Measurements from ENCODE around the gene RIGI. TPM values are rescaled to one million over a fixed set of nuclear protein-coding genes. Genes with fewer than 3 reads are reported as not detected.
A peak's percentile ranks its signal among the peaks of the same experiment; 100 is the strongest.

The RIGI gene
- total and polyA plus RNA-seq, 2 of the 13 experiments (the other 11 are each of a cell fraction or from before 2014, with no cell fraction given), result 3.0 to 8.2 TPM

DNA sequence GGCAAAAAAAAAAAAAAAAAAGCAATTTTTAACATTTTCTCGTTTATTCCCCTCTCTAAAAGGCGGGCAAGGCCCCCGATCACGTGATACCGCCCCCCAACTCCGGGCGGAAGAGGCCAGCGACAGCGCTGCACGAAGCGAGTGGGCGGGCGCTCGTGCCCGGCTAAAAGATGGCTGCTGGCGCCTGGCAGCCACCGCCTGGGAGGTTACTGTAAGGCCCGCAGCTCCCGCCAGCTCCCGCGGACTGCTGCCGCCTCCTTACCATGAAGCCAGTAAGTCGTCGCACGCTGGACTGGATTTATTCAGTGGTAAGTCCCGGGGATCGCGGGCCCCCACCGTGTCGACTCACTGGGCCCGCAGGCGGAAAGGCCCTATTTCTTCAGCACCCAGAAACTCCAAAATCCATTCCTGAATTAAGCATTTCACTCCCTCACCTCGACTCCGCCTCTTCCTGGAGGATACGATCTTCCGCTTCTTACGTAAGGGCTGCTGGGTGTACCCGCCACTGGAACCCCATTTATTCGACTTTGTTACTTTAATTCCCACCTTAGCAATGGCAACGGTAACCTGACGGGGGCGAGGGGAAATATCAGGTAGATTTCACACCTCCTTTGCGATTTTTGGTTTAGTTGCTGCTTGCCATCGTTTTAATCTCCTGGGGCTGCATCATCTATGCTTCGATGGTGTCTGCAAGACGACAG, 26.3 kb upstream of the RIGI start, which contains the start of the genes SMIM27 and TOPORS (continued):
- TF ChIP-seq ZFP82 (CRISPR knock-in tag; IDR thresholded peaks at IDR 0.05; ENCODE audit: borderline replicate concordance) (peak; percentile 91; the same call in 1 of the 2 replicates), ZNF761 (CRISPR knock-in tag; conservative IDR thresholded peaks at IDR 0.05) (peak; percentile 88), ZNF746 (CRISPR knock-in tag; IDR thresholded peaks at IDR 0.05) (peak; percentile 47; the same call in 1 of the 2 replicates), JUND (CRISPR knock-in tag; IDR thresholded peaks at IDR 0.05) (no peak), MEF2D (CRISPR knock-in tag; IDR thresholded peaks at IDR 0.05) (0 out of 2 replicates have a peak, but pooled peaks have one; percentile 68), MYC (CRISPR knock-in tag; IDR thresholded peaks at IDR 0.05; ENCODE audit: borderline replicate concordance) (peak; percentile 79; the same call in 1 of the 2 replicates), ZSCAN25 (CRISPR knock-in tag; IDR thresholded peaks at IDR 0.05) (0 out of 2 replicates have a peak, but pooled peaks have one; percentile 32), ZNF12 (CRISPR knock-in tag; IDR thresholded peaks at IDR 0.05) (0 out of 2 replicates have a peak, but pooled peaks have one; percentile 52), FOXK1 (CRISPR knock-in tag; IDR thresholded peaks at IDR 0.05; ENCODE audit: borderline replicate concordance, low read depth) (peak; percentile 70; the same call in 1 of the 2 replicates), ZNF776 (CRISPR knock-in tag; IDR thresholded peaks at IDR 0.05) (no peak), NONO (IDR thresholded peaks at IDR 0.05) (no peak), NONO (CRISPR knock-in tag; conservative IDR thresholded peaks at IDR 0.05) (peak; percentile 57; the same call in 1 of the 2 replicates), ZNF124 (CRISPR knock-in tag; IDR thresholded peaks at IDR 0.05) (no peak), MED13 (CRISPR knock-in tag; IDR thresholded peaks at IDR 0.05) (no peak), ZSCAN22 (CRISPR knock-in tag; IDR thresholded peaks at IDR 0.05) (0 out of 2 replicates have a peak, but pooled peaks have one; percentile 38)
- TF ChIP-seq, protein P1, sequence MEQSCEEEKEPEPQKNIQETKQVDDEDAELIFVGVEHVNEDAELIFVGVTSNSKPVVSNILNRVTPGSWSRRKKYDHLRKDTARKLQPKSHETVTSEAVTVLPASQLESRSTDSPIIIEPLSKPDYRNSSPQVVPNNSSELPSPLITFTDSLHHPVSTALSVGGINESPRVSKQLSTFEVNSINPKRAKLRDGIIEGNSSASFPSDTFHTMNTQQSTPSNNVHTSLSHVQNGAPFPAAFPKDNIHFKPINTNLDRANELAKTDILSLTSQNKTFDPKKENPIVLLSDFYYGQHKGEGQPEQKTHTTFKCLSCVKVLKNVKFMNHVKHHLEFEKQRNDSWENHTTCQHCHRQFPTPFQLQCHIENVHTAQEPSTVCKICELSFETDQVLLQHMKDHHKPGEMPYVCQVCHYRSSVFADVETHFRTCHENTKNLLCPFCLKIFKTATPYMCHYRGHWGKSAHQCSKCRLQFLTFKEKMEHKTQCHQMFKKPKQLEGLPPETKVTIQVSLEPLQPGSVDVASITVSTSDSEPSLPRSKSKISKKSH (CRISPR knock-in tag; IDR thresholded peaks at IDR 0.05; ENCODE audit: borderline replicate concordance), result peak; percentile 75; the same call in 1 of the 2 replicates
- TF ChIP-seq, protein P2, sequence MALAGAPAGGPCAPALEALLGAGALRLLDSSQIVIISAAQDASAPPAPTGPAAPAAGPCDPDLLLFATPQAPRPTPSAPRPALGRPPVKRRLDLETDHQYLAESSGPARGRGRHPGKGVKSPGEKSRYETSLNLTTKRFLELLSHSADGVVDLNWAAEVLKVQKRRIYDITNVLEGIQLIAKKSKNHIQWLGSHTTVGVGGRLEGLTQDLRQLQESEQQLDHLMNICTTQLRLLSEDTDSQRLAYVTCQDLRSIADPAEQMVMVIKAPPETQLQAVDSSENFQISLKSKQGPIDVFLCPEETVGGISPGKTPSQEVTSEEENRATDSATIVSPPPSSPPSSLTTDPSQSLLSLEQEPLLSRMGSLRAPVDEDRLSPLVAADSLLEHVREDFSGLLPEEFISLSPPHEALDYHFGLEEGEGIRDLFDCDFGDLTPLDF (CRISPR knock-in tag; IDR thresholded peaks at IDR 0.05), result peak; percentile 78
- TF ChIP-seq, protein P3, sequence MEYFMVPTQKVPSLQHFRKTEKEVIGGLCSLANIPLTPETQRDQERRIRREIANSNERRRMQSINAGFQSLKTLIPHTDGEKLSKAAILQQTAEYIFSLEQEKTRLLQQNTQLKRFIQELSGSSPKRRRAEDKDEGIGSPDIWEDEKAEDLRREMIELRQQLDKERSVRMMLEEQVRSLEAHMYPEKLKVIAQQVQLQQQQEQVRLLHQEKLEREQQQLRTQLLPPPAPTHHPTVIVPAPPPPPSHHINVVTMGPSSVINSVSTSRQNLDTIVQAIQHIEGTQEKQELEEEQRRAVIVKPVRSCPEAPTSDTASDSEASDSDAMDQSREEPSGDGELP (IDR thresholded peaks at IDR 0.05; ENCODE audit: borderline replicate concordance, low read depth), result no peak
- TF ChIP-seq, protein P4, sequence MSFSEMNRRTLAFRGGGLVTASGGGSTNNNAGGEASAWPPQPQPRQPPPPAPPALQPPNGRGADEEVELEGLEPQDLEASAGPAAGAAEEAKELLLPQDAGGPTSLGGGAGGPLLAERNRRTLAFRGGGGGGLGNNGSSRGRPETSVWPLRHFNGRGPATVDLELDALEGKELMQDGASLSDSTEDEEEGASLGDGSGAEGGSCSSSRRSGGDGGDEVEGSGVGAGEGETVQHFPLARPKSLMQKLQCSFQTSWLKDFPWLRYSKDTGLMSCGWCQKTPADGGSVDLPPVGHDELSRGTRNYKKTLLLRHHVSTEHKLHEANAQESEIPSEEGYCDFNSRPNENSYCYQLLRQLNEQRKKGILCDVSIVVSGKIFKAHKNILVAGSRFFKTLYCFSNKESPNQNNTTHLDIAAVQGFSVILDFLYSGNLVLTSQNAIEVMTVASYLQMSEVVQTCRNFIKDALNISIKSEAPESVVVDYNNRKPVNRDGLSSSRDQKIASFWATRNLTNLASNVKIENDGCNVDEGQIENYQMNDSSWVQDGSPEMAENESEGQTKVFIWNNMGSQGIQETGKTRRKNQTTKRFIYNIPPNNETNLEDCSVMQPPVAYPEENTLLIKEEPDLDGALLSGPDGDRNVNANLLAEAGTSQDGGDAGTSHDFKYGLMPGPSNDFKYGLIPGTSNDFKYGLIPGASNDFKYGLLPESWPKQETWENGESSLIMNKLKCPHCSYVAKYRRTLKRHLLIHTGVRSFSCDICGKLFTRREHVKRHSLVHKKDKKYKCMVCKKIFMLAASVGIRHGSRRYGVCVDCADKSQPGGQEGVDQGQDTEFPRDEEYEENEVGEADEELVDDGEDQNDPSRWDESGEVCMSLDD (CRISPR knock-in tag; IDR thresholded peaks at IDR 0.05; ENCODE audit: borderline replicate concordance), result 0 out of 2 replicates have a peak, but pooled peaks have one; percentile 16

Measured in HepG2 (cell line).